ENCODE data around the gene SEMA6D.

SEMA6D gene

GRCh38 chr15:47811172-47811571 is 93.9 kb downstream of the SEMA6D start:
- H4K20me1 ChIP-seq (ENCODE audit: control insufficient read depth, insufficient read depth, low read depth, low read length): no peaks in the 10 kb centered on the region
- no peak for TF ChIP-seq EZH2phosphoT487 (IDR thresholded peaks at IDR 0.05; ENCODE audit: borderline replicate concordance, low read length)
- no peak for TF ChIP-seq CTCF (IDR thresholded peaks at IDR 0.05; ENCODE audit: low read depth, low read length, poor library complexity, severe bottlenecking)
- H3F3A ChIP-seq (ENCODE audit: control insufficient read depth, insufficient read depth): peaks cover 9% of the 10 kb centered on the region
- H3K4me1 ChIP-seq (ENCODE audit: control insufficient read depth, low read length): peaks cover 70% of the 10 kb centered on the region
- H3K9me3 ChIP-seq (ENCODE audit: control insufficient read depth, insufficient read depth, low read length): no peaks in the 10 kb centered on the region
- H3K27ac ChIP-seq (ENCODE audit: low read depth, low read length): no peak overlapping the region
- no peaks in the 10 kb centered on the region for H3K9me2 ChIP-seq (replicated peaks; ENCODE audit: control insufficient read depth, low read length)
- no peaks in the 10 kb centered on the region for H3K27me3 ChIP-seq (ENCODE audit: control insufficient read depth, low read length)
- no peak overlapping the region for H3K4me3 ChIP-seq (ENCODE audit: low read length)
- no peaks in the 10 kb centered on the region for H3K79me2 ChIP-seq (ENCODE audit: control insufficient read depth, low read length)
- no peaks in the 10 kb centered on the region for H3K36me3 ChIP-seq (ENCODE audit: control insufficient read depth, low read length)
- peak overlapping the region; percentile 72; the same call in 1 of the 2 replicates for H3K4me2 ChIP-seq (ENCODE audit: low read length)

DNA sequence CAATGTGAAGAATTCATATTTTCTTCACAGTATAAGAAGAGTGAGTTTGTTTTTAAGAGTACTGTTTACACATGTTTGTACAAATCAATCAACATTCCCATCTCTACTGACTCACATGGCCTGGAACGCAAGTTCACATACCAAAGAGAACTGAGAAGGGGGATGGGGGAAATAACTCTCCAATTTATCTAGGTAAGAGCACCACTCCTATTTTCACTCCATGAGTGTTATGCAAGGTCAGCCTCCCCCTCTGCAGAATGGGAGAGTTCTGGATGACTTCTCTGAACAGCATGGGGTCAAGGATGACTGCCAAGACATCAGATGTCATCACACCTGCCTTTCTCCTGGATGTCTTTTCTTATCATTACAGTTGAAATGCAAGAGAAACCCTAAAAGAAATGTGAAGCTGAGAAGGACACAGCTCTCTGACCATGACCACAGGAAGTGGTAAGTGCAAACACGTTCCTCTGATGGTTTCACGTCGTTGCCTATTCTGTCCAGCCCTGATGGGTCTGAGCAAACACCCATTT is 95.2 kb downstream of the SEMA6D start:
- Histone ChIP-seq H3K9me2 (replicated peaks; ENCODE audit: control insufficient read depth, low read length) (no peaks in the 10 kb centered on the region), H3K4me2 (ENCODE audit: low read length) (peak overlapping the region; percentile 72), H3K79me2 (ENCODE audit: control insufficient read depth, low read length) (no peaks in the 10 kb centered on the region), H3F3A (ENCODE audit: control insufficient read depth, insufficient read depth) (peaks cover 9% of the 10 kb centered on the region), H3K4me3 (ENCODE audit: low read length) (peak overlapping the region; percentile 28), H3K27ac (ENCODE audit: low read depth, low read length) (peak overlapping the region; percentile 88), H3K27me3 (ENCODE audit: control insufficient read depth, low read length) (no peaks in the 10 kb centered on the region), H3K9me3 (ENCODE audit: control insufficient read depth, insufficient read depth, low read length) (no peaks in the 10 kb centered on the region), H3K36me3 (ENCODE audit: control insufficient read depth, low read length) (no peaks in the 10 kb centered on the region), H3K4me1 (ENCODE audit: control insufficient read depth, low read length) (peaks cover 56% of the 10 kb centered on the region), H4K20me1 (ENCODE audit: control insufficient read depth, insufficient read depth, low read depth, low read length) (no peaks in the 10 kb centered on the region)
- TF ChIP-seq CTCF (IDR thresholded peaks at IDR 0.05; ENCODE audit: low read depth, low read length, poor library complexity, severe bottlenecking) (no peak), EZH2phosphoT487 (IDR thresholded peaks at IDR 0.05; ENCODE audit: borderline replicate concordance, low read length) (no peak)

DNA sequence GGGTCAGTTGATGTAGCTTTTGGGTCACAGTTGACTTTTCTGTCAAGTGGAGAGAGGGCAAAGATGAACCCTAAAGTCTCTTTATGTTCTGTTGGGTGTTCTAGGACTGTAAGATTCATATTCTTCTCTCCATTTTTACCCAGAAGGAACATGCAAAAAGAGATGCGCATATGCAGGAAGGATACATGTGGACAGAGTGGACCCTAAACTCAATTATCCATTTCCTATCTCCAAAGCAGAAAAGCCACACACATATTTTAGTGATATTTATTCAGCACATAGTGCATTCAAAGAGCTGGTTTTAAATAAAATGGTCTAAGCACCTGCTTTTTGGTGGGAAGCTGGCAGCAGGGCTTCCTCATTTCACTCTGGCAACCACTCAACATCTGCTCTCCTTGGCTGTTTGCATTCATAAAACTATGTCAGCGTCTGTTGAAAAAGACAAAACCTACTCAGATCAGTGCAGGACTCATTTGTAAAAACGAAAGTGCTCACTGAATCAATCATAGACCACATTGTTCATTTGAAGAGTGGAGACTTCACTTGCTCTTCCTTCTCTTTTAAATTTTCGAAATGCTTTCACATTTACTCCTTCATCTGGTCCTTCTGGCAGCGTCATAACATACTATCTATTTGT is 96.6 kb downstream of the SEMA6D start:
- TF ChIP-seq CTCF (IDR thresholded peaks at IDR 0.05; ENCODE audit: low read depth, low read length, poor library complexity, severe bottlenecking) (no peak), EZH2phosphoT487 (IDR thresholded peaks at IDR 0.05; ENCODE audit: borderline replicate concordance, low read length) (no peak)
- Histone ChIP-seq H3K4me1 (ENCODE audit: control insufficient read depth, low read length) (peaks cover 55% of the 10 kb centered on the region), H3K79me2 (ENCODE audit: control insufficient read depth, low read length) (no peaks in the 10 kb centered on the region), H3F3A (ENCODE audit: control insufficient read depth, insufficient read depth) (peaks cover 9% of the 10 kb centered on the region), H3K4me2 (ENCODE audit: low read length) (peak overlapping the region; percentile 72), H3K9me2 (replicated peaks; ENCODE audit: control insufficient read depth, low read length) (no peaks in the 10 kb centered on the region), H3K9me3 (ENCODE audit: control insufficient read depth, insufficient read depth, low read length) (no peaks in the 10 kb centered on the region), H3K27ac (ENCODE audit: low read depth, low read length) (peak overlapping the region; percentile 88), H4K20me1 (ENCODE audit: control insufficient read depth, insufficient read depth, low read depth, low read length) (no peaks in the 10 kb centered on the region), H3K27me3 (ENCODE audit: control insufficient read depth, low read length) (no peaks in the 10 kb centered on the region), H3K4me3 (ENCODE audit: low read length) (peak overlapping the region; percentile 32), H3K36me3 (ENCODE audit: control insufficient read depth, low read length) (no peaks in the 10 kb centered on the region)
